GM18498 (cell line): ENCODE results near the gene B3GNT5.

Experiments used
- ATAC-seq: cut with Tn5 transposase; IDR thresholded peaks from one replicate; pipeline ENCODE4 v1.9.1; 2021; ENCODE audit warnings: mild to moderate bottlenecking, moderate library complexity; ENCODE audit not compliant: unreplicated experiment

B3GNT5 gene

DNA sequence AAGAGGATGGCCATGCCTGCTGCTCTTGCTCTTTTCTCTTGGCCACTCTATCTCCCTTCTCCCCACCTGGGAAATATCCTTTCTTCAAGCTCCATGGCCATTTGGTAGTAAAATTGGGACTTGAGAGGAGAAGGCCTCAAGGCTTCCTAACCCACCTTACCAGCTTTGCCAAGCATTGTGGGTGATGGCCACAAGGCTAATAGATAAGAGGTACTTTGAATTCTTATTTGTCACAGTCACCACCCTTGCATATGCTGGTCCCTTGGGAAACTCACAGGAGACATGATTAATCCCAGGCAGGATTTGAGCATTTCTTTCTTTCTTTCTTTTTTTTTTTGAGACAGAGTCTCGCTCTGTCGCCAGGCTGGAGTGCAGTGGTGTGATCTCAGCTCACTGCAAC, 37.2 kb downstream of the B3GNT5 start:
- ATAC-seq = no peak

DNA sequence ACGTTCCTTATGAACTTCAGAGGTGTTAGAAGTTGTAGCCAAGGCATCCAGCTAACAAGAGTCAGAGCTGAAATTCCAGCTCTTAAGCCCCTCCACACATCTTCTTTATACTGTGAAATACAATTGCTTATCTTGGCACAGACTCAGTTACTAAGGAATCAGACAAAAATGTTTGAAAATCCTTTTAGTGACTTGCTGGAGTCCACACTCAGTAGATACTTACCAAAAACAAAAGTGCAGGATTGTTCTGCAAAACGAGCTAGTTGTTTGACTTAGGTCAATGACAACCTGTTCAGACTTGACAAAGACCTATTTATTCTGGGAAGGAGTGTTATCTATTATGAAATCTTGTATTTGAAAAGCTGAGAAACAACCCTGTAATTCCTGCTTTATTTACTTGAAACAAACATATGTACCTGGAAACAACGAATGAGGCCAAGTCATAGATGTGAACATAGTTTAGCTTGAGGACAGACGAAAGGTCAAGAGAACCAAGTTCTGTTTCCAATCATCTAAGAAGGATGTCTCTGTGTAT, 38.5 kb downstream of the B3GNT5 start:
- ATAC-seq = no peak

DNA sequence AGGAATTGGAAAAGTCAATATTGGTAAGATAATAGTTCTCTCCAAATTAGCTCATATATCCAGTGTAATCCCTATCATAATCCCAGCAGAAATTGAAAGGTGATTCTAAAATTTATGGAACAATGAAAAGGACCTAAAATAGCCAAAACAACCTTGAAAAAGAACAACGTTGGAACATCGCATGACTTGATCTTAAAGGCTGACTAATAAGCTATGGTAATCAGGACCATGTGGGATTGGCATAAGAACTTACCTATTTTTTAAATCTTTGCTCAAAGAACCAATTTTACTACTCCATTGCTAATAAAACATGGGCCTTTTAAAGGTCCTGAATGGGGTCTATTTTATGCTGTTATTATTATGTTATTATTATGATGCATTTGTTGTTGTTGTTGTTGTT, 40.9 kb downstream of the B3GNT5 start:
- no peak for ATAC-seq

DNA sequence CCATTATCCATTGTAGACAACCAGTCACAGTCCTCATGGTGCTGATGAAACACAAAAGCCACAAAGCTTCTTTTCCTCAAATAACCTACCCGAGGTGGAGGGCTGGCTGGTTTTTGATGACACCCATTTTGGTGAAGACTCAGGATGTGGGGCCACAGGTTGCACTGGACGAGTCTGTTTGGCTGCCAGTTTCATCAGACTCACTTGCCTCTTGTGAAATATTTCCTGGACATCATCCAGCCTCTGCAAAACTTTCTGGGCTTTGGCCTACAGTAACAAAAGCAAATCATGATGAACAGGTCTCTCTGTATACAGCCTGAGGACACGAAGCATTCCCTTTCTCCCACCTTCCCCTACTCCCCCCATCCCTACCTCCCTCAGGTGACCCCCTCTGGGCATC, 42.2 kb downstream of the B3GNT5 start:
- ATAC-seq = no peak

DNA sequence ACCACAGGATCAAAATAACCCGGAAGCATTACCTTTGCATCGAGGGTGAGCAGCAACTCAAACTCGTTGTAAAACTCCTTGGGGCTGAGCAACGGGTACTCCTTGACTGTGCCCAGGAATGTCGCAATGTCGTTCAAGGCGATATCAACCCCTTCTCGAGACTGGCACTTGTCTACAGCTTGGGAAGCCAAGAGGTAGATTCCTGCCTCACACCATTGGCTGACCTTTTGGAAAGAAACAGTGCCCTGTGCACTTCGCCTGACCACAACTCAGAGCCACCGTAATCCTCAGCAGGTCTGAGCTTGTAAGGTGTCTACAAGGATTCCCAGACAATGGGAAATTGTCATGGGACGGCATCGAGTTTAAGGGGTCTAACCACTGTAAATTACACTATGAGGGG, 43.9 kb downstream of the B3GNT5 start:
- ATAC-seq = no peak

DNA sequence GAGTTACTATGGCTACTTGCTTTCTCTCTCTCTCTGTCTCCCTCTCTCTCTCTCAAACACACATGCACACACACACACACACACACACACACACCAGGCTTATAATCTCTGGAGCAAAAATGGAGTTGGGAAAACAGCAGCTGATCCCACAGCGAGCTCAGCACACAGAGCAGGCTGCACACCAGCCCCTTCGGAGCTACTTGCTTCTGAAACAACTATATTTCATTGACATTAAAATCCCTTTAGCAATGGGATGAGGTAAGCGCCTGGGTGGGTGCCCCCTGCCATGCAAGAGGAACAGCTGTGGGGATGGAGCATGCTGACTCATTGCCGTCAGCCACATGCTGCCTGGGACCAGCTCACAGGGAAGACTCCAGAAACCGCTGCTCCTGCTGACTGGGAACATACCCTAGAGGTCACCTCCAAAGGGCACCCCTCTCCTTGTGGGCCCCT, 45.7 kb downstream of the B3GNT5 start:
- ATAC-seq = no peak

DNA sequence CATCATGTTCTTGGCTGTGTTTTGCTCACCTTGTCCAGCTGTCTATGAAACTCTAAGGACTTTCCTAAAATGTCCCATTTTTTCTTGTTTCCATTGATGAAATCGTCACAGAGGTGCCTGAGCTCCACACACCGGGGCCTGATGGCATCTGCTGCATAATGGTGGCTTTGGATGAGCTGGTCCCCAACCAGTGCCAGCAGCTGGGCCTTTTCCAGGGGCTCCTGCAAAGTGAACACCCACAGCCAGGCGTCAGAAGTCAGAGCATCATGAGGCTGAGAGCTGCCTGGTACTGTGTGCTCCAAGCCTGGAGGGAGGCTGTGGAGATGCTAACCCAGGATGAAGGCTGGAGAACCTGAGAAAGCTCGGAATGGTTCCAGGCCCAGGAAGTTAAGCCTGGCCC, 46.9 kb downstream of the B3GNT5 start:
- no peak for ATAC-seq

DNA sequence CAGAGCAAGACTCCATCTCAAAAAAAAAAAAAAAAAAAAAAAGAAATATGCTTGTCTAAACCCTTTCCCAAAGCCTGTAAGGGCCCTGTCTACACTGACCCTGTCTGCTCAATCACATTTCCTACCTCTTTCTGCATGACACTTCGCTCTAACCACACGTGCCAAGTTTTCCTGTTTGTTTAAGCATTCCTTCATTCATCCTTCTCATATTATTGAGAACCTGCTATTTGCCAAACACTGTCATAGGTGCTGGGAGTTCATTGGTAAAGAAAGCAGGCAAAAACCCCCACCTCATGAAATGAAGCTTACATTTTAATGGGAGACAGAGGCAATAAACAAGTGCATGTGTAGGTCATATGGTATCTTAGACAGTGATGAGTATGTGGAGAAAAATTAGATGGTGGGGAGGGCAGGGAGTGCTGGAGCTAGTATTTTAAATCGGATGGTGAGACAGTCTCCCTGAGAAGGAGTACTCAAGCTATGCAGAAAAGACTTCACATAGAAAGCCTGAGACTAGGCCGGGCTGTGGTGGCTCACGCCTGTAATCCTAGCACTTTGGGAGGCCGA, 48.0 kb downstream of the B3GNT5 start:
- no peak for ATAC-seq

DNA sequence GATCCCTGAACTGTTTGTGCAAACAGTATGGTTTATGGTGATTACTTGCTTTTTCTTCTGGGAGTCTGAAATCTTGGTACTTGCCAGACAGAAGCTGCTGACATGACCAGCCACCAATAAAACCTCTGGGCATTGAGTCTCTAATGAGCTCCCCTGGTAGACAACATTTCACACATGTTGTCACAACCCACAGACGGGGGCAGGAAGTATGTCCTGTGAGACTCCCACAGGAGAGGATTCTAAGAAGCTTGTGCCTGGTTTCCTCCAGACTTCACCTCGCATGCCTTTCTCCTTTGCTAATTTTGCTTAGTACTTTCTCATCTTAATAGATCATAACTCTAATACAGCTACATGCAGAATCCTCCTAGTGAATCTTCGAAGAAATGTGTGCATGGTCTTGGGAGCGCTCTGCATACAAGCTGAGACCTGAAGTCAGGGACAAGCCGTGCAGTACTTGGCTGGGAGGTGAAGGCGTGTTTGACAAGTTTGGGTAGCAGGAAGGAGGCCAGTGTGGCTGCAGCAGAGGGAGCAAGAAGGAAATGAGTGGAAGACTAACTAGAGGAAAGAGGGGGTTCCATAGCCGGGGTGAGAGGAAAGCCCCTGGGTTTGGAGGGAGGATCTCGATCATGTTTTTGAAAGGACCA, 49.0 kb downstream of the B3GNT5 start:
- no peak for ATAC-seq

DNA sequence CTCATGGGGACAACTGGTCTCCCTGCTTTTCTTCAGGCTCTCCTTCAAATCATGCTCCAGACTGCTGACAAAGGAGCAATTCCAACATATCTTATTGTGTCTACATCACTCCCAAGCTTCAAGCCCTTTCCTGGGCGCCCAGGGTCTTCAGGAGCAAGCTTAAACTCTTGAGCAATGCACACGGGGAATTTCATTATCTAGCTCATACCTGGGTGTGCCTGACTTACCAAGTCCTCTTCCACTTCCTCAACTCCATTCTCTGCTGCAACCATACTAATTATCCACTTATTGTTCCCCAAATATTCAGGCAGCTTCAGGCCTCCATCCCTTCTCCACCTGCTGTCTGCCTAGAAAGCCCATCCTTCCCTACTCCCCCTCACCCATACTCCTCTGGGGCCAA, 50.6 kb downstream of the B3GNT5 start:
- no peak for ATAC-seq

DNA sequence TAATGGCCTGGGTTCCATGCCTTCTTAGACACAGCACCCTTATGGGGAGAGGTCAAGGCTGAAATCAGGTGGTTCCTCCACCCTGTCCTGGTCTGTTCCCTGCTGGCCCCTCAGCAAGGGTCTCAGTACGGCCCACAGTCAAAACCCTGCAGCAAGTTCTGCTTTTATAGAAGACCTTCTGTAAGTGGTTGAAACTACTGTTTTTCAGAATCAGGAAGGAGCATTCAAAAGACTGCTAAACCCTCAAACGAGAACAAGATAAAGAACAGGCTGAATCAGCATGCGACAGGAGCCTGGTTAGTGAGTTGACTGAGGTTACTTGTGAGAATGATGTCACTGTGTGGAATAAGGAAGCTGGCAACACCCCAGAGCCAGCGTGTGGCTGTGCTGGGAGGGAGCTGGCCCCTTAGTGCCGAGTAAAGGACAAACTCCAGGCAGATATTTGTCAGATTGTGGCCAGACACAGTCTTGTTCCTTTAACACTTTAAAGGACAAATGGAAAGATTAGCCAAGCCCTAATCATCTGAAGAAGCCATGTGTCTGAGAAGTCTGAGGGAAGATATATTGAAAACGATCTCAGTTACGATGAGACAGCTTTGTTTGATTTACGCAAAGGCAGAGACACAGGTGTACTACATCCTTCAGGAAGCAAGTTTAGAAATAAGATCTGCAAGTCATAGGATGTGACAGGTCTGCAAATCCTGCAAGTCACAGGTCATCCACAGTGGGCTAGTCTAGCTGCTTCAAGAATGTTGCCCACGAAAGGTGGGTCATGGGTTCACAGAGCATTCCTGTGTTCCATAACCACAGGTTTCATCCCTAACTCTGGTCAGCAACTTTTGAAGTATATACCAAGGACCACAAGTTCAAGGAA, 54.0 kb downstream of the B3GNT5 start:
- peak; percentile 82 for ATAC-seq

DNA sequence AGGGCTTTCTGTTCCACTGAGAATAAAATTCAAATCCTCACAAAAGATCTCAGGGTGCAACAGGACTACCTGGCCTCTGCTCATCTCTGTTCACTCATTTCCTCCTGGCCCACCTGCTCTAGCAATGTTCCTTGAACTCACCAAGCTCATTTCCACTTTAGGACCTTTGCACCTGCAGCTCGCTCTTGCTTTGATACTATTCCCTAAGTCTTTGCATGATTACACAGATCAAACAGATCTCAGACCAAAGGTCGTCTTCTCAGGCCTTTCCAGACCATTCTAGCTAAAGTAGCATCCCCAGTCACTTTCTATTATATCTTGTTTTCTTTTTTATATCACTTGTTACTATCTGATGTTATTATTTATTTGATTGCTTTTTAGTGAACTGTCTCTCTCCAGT, 54.7 kb downstream of the B3GNT5 start:
- ATAC-seq = no peak

DNA sequence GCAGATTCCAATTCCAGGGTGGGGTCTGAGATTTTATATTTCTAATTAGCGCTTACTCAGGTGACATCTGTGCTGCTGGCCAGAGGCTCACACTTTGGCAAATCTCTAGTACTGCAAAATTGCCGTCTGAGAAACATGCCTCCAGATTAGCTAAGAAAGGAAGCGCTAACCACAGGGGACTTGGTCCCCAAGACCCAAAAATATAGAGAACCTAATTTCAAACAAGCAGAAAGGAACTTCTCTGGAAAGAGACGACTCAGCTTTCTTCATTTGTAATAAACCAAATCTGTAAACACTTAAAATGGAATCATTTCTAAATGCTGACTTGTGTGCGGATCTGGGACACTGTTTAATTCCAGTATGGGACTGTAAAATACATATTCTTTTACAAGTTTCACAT, 55.7 kb downstream of the B3GNT5 start:
- ATAC-seq = no peak

DNA sequence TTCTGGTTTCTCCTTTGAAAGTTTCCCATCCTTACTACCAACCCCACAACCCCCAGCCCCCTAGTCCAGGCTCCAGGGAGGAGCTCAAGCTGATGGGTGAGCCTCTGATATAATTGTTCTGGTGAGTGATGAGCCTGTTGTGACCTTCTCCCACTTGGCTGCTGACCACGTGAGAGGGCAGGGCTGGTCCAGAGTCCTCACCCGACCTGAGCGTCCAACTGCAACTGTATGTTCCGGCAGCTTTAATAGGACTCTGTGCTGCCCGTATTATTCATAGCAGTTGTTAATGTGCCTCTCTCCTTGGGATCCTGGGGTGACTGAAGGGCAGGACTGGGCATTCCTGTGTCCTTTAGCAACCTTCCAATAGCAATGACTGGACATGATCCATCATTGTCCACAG, 56.2 kb downstream of the B3GNT5 start:
- ATAC-seq = no peak

DNA sequence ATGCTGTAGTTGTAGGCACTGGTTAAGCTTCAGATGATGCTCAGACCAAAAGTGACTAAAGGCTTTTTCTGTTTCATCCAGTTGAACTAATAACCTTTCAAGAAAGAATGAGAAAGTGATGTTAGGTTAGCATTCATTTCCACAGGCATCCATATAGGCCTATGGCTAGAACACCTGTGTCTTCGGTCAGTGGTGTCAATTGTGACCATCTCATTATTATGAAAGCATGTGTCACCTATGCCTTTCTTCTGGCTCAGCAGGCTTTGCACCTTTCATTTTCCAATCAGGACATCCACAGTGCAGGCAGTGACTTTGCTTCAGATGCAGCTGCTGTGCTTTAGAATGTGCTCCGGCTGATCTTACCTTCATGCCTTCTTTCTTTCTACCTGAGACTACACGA, 57.9 kb downstream of the B3GNT5 start:
- no peak for ATAC-seq

DNA sequence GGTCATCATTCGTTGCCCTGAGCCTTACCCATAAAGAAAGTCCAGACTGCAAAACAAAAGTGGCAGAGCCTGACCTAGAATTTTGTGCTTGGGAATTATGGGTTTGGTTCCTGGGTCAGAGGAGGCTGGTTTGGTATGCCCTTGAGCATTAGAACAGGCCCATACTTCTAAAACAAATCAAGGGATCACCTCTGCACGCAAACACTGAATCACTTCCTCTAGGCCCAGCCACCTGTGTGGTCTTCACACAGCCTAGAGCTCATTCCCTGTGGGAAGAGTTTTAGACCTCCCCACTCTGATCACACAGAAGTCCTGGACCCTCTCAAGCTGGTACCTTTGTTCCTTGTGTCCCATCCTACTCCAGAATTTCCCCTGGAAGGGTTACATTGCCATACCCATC, 59.4 kb downstream of the B3GNT5 start:
- ATAC-seq = no peak

DNA sequence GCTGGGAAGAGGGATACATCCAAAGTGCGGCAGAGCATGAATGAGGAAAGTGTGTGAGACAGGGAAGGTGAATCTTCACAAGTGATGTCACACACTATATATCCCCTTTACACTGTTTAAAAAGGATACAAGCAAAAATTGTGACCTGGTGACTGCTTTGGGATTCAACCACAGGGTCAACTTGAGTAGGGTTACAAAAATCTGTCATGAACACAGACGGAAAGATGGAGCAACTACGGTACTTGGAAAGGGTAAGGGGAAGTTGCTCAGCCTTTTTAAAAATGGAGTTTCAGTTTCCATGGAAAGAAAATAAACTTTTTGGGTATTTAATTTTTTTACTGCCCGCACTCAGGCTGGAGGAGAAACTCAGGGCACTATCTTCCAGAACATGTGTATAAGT, 60.3 kb downstream of the B3GNT5 start:
- no peak for ATAC-seq

DNA sequence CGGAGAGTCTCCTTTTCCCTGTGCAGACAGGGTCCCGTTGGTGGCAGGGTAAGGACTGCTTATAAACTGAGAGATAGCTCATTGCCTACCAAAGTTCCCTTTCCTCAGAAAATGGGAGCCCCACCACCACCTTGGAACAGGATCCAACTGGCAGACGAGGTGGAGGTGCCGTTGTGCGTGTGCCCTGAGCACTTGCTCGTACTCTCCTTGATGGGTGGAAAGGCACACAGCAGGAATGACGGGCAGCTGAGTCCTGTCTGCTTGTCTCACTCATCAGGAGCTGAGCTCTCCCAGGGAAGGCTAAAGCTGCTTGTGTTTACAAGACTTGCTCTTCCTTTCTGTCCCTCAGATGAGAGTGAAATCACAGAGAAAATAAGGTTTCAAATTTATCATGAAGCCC, 60.7 kb downstream of the B3GNT5 start:
- no peak for ATAC-seq

DNA sequence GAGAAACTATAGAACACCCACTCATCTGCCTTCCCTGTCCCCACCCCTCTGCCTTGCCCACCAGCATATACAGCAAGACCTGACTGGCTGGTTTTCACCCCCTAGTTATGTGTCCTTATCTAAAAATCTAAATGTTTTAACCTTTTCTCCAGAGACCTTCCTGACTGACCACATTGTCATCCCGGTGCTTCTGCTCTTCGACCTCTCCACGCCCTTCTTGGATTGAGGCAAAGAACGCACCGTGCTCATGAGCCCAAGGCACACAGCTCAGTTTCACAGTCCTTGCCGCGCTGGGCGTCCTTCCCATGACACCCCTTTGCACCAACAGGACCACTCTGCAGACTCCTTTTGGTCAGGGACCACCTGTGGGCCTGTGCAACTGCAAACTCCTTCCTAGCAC, 62.7 kb downstream of the B3GNT5 start:
- ATAC-seq = no peak

DNA sequence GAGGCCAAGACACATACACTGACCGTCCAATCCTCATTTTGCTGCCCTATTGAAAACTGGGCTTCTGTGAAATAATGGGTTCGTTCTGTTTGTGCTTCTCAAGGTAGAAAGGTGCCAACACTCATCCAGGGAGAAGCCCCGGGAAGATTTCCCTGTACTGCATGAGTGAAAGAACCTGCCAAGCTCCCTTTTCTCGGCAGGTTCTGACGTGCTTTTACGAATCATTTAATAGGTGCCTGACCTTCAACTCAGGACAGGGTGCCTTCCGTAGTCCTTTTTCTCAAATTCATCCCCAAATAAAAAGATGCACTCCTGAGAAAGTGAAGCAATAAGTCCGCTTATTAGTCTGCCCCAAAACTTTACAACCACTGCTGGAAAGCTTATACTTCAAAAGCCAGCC, 64.2 kb downstream of the B3GNT5 start:
- ATAC-seq = no peak

DNA sequence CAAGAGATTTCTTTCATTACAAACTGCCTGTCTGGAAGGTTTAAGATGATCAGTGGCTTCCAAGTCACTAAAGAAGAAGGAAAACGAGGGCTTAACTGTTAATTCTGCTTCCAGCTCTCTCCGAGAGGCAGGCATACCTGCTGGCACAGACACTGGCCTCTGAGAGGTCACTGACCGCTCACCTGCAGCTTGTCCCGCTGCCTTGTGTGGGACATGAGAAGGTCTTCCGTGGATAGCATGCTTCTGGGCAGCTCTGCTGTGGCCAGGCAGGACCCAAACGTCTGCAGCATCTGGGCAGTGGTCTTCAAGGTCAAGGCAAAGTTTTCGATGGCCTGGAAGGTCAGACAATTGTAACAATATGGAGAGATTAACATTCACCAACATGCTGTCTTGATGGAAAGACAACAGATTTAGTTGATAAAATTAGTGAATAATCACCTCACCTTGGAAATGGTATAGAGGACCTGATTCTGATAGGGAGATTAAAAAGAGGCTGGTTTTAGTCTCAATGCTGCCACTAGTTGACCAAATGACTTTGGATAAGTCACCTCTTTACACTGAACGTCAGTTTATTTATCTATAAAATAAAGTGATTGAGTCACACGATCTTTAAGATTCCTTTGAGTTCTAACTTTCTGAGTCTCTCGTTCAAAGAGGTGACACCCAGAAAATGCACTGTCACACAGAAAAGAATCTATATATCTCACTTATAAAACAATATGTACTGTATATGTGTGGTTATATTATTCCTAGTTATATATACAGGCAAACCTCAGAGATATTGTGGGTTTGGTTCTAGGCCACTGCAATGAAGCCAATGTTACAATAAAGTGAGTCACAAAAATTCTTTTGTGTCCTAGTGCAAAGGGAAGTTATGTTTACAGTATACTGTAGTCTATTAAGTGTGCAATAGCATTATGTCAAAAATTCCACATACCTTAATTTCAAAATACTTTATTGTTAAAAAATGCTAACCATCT, 65.1 kb downstream of the B3GNT5 start:
- no peak for ATAC-seq
